GM23338 (cell line): ENCODE data around the gene BCAS3. TPM values are rescaled to one million over a fixed set of nuclear protein-coding genes. Genes with fewer than 3 reads are reported as not detected.
A peak's percentile ranks its signal among the peaks of the same experiment; 100 is the strongest.

Source experiments
- ATAC-seq: fragments of 200-7000 bp; cut with Tn5 transposase; 3 replicates; pipeline ENCODE4 v1.9.1; 2020
- DNase-seq: peaks from one replicate; pipeline ENCODE4 v3.0.0-alpha.2; 2015; ENCODE audit warnings: low spot score
- H2AFZ ChIP-seq: fragments of 200-600 bp; sonication (generic); 2 replicates; pipeline ENCODE4 v1.8.0; 2016; ENCODE audit warnings: antibody characterized with exemption, mild to moderate bottlenecking, moderate library complexity
- H3F3A ChIP-seq: fragments of 200-600 bp; sonication (generic); replicated peaks from 2 replicates; pipeline ENCODE4 v1.8.0; 2017; ENCODE audit warnings: antibody characterized with exemption, mixed run types, low read depth
- H3K27ac ChIP-seq: fragments of 200-600 bp; sonication (generic); 2 replicates; pipeline ENCODE4 v1.6.1; 2016; ENCODE audit warnings: low read depth
- H3K27me3 ChIP-seq: fragments of 200-600 bp; sonication (generic); 2 replicates; pipeline ENCODE4 v1.8.0; 2016; ENCODE audit warnings: mild to moderate bottlenecking, mixed run types, moderate library complexity; ENCODE audit not compliant: insufficient read depth
- H3K36me3 ChIP-seq: fragments of 200-600 bp; sonication (generic); 2 replicates; pipeline ENCODE4 v1.8.0; 2016; ENCODE audit warnings: mild to moderate bottlenecking; ENCODE audit not compliant: insufficient read depth
- H3K4me1 ChIP-seq: fragments of 200-600 bp; sonication (generic); 2 replicates; pipeline ENCODE4 v1.8.0; 2016; ENCODE audit warnings: mild to moderate bottlenecking, moderate library complexity; ENCODE audit not compliant: insufficient read depth
- H3K4me2 ChIP-seq: fragments of 200-600 bp; sonication (generic); 2 replicates; pipeline ENCODE4 v1.7.1; 2017; ENCODE audit warnings: mixed run types
- H3K4me3 ChIP-seq: fragments of 200-600 bp; sonication (generic); 2 replicates; pipeline ENCODE4 v1.6.1; 2016; ENCODE audit warnings: mixed run types
- H3K79me2 ChIP-seq: fragments of 200-600 bp; sonication (generic); replicated peaks from 2 replicates; pipeline ENCODE4 v1.8.0; 2017; ENCODE audit warnings: mild to moderate bottlenecking; ENCODE audit not compliant: insufficient read depth
- H3K9me2 ChIP-seq: fragments of 200-600 bp; sonication (generic); 2 replicates; pipeline ENCODE4 v1.8.0; 2017; ENCODE audit not compliant: insufficient read depth
- H4K20me1 ChIP-seq: fragments of 200-600 bp; sonication (generic); replicated peaks from 2 replicates; pipeline ENCODE4 v1.8.0; 2017; ENCODE audit warnings: mild to moderate bottlenecking; ENCODE audit not compliant: insufficient read depth
- H3K27ac Mint-ChIP-seq: 2 replicates; pipeline ENCODE4 v1.8.0; 2020; ENCODE audit warnings: inconsistent platforms, mild to moderate bottlenecking, moderate library complexity, mixed read lengths
- H3K27me3 Mint-ChIP-seq: 3 replicates; pipeline ENCODE4 v1.8.0; 2022; ENCODE audit warnings: low read depth, mild to moderate bottlenecking, moderate library complexity, mixed read lengths, inconsistent platforms; ENCODE audit not compliant: insufficient read depth, poor library complexity
- H3K36me3 Mint-ChIP-seq: 3 replicates; pipeline ENCODE4 v1.8.0; 2021; ENCODE audit warnings: low read depth, mild to moderate bottlenecking, inconsistent platforms, moderate library complexity, mixed read lengths
- H3K4me1 Mint-ChIP-seq: 3 replicates; pipeline ENCODE4 v1.8.0; 2020; ENCODE audit warnings: mild to moderate bottlenecking, inconsistent platforms, mixed read lengths
- H3K4me3 Mint-ChIP-seq: 3 replicates; pipeline ENCODE4 v1.8.0; 2021; ENCODE audit warnings: moderate library complexity, mild to moderate bottlenecking, inconsistent platforms, mixed read lengths
- H3K9me3 Mint-ChIP-seq: 3 replicates; pipeline ENCODE4 v1.8.0; 2020; ENCODE audit warnings: moderate library complexity, mild to moderate bottlenecking, inconsistent platforms, mixed read lengths
- CREB1 ChIP-seq: fragments of 250-450 bp; sonication (Bioruptor Pico); IDR thresholded peaks from 2 replicates; pipeline ENCODE4 v1.5.0; 2020; ENCODE audit warnings: low read depth, mild to moderate bottlenecking, moderate library complexity
- CTCF ChIP-seq, 2 experiments: fragments of 200-600 bp in 1 of 2; sonication (generic) in 1 of 2; conservative IDR thresholded peaks; 2 replicates each; pipeline versions ENCODE4 v1.5.1 to v1.6.1; 2016 to 2017; ENCODE audit warnings: antibody characterized with exemption in 2 of 2, low read depth in 2 of 2, mild to moderate bottlenecking in 2 of 2, moderate library complexity in 1 of 2
- ETS1 ChIP-seq: IDR thresholded peaks from 2 replicates; pipeline ENCODE4 v1.6.1; 2016; ENCODE audit warnings: antibody characterized with exemption
- EZH2 ChIP-seq: fragments of 200-600 bp; sonication (generic); IDR thresholded peaks from one replicate; pipeline ENCODE4 v1.8.0; 2017; ENCODE audit warnings: antibody characterized with exemption, mild to moderate bottlenecking, low read depth; ENCODE audit not compliant: unreplicated experiment
- EZH2phosphoT487 ChIP-seq: fragments of 200-600 bp; sonication (generic); IDR thresholded peaks from one replicate; pipeline ENCODE4 v1.8.1; 2018; ENCODE audit warnings: antibody characterized with exemption; ENCODE audit not compliant: unreplicated experiment
- JUNB ChIP-seq: IDR thresholded peaks from one replicate; pipeline ENCODE4 v1.6.1; 2016; ENCODE audit warnings: antibody characterized with exemption; ENCODE audit not compliant: unreplicated experiment
- NANOG ChIP-seq: IDR thresholded peaks from 2 replicates; pipeline ENCODE4 v1.6.1; 2016; ENCODE audit warnings: antibody characterized with exemption, borderline replicate concordance
- POLR2AphosphoS5 ChIP-seq: IDR thresholded peaks from 2 replicates; pipeline ENCODE4 v1.6.1; 2016; ENCODE audit warnings: antibody characterized with exemption, low read depth
- ZNF114 ChIP-seq: fragments of 250-450 bp; sonication (Bioruptor Pico); IDR thresholded peaks from 2 replicates; pipeline ENCODE4 v1.5.0; 2020; ENCODE audit warnings: mild to moderate bottlenecking, moderate library complexity
- polyA plus RNA-seq: library from polyadenylated mRNA; unstranded; fragments of >200 nt; fragmentation: Nextera tagmentation; extraction: Ambion mirVana; gene quantifications from 2 replicates; pipeline ENCODE4 v1.2.1, GENCODE V29; 2016
- total RNA-seq: library from RNA; depleted of rRNA; stranded (reverse); fragments of >200 nt; shearing (Covaris generic); gene quantifications from 2 replicates; pipeline ENCODE4 v1.2.3, GENCODE V29; 2014

The BCAS3 gene
- total and polyA plus RNA-seq, 2 experiments from 2014 or later, result 8.2 to 28.0 TPM

- peaks cover 97% of the 10 kb centered on the region for H3K27me3 ChIP-seq
- H3K4me1 ChIP-seq, result peaks cover 1% of the 10 kb centered on the region; the same call in 1 of the 2 replicates
- H4K20me1 ChIP-seq, result peaks cover 17% of the 10 kb centered on the region
- Mint-ChIP-seq H3K4me3 (no peak overlapping the region), H3K36me3 (no peaks in the 10 kb centered on the region; the same call in 2 of the 3 replicates), H3K4me1 (peaks cover 19% of the 10 kb centered on the region), H3K27me3 (peaks cover 78% of the 10 kb centered on the region), H3K9me3 (peaks cover 8% of the 10 kb centered on the region; the same call in 2 of the 3 replicates), H3K27ac (no peak overlapping the region)
- H3K36me3 ChIP-seq, result no peaks in the 10 kb centered on the region
- TF ChIP-seq EZH2phosphoT487, result no peak
- no peak for TF ChIP-seq POLR2AphosphoS5
- TF ChIP-seq ETS1, result no peak
- TF ChIP-seq EZH2, result peak; percentile 83
- no peaks in the 10 kb centered on the region for H3F3A ChIP-seq
- H3K4me2 ChIP-seq, result peak overlapping the region; percentile 76; the same call in 1 of the 2 replicates
- ATAC-seq (peak; percentile 1), DNase-seq (no peak)
- H3K4me3 ChIP-seq, result peak overlapping the region; percentile 47
- no peak overlapping the region for H2AFZ ChIP-seq
- H3K79me2 ChIP-seq, result no peaks in the 10 kb centered on the region
- no peaks in the 10 kb centered on the region for H3K9me2 ChIP-seq
- H3K27ac ChIP-seq, result no peak overlapping the region
These were observed 719.0 kb downstream of the BCAS3 start for GRCh38 chr17:61396586-61397085.

GRCh38 chr17:61397086-61397842 lies 719.6 kb downstream of the BCAS3 start:
- Histone ChIP-seq H3K4me2 (peak overlapping the region; percentile 76; the same call in 1 of the 2 replicates), H3K79me2 (no peaks in the 10 kb centered on the region), H3K27ac (no peak overlapping the region), H3K4me3 (peak overlapping the region; percentile 47), H3K36me3 (no peaks in the 10 kb centered on the region), H3K4me1 (peaks cover 4% of the 10 kb centered on the region; the same call in 1 of the 2 replicates), H4K20me1 (peaks cover 17% of the 10 kb centered on the region), H2AFZ (no peak overlapping the region), H3K27me3 (peaks cover 100% of the 10 kb centered on the region), H3K9me2 (no peaks in the 10 kb centered on the region), H3F3A (no peaks in the 10 kb centered on the region)
- H3K4me3 Mint-ChIP-seq, result 0 out of 3 replicates have a peak overlapping the region, but pooled peaks have one; percentile 69
- peak; percentile 17 for ATAC-seq
- peak; percentile 67 for DNase-seq
- TF ChIP-seq EZH2 (peak; percentile 37), ETS1 (no peak)
- no peaks in the 10 kb centered on the region; the same call in 2 of the 3 replicates for H3K36me3 Mint-ChIP-seq
- H3K4me1 Mint-ChIP-seq, result peaks cover 19% of the 10 kb centered on the region
- no peak overlapping the region for H3K27ac Mint-ChIP-seq
- peaks cover 85% of the 10 kb centered on the region for H3K27me3 Mint-ChIP-seq
- H3K9me3 Mint-ChIP-seq, result peaks cover 8% of the 10 kb centered on the region; the same call in 2 of the 3 replicates

- Histone ChIP-seq H3K9me2 (no peaks in the 10 kb centered on the region), H3K4me1 (peaks cover 15% of the 10 kb centered on the region; the same call in 1 of the 2 replicates), H3K79me2 (no peaks in the 10 kb centered on the region), H3K36me3 (no peaks in the 10 kb centered on the region), H3K27ac (no peak overlapping the region), H3K4me2 (peak overlapping the region; percentile 75), H2AFZ (no peak overlapping the region; the same call in 1 of the 2 replicates), H3F3A (peaks cover 4% of the 10 kb centered on the region; the same call in 1 of the 2 replicates), H4K20me1 (peaks cover 22% of the 10 kb centered on the region), H3K27me3 (peaks cover 100% of the 10 kb centered on the region), H3K4me3 (peak overlapping the region; percentile 53)
- Mint-ChIP-seq H3K27ac (no peak overlapping the region), H3K27me3 (peaks cover 89% of the 10 kb centered on the region), H3K36me3 (peaks cover 3% of the 10 kb centered on the region; the same call in 1 of the 3 replicates), H3K9me3 (peaks cover 11% of the 10 kb centered on the region; the same call in 2 of the 3 replicates), H3K4me1 (peaks cover 32% of the 10 kb centered on the region), H3K4me3 (peak overlapping the region; percentile 69)
- DNase-seq (no peak), ATAC-seq (no peak)
- TF ChIP-seq CTCF (conservative IDR thresholded peaks at IDR 0.05; ENCODE audit: low read depth in 2 of 2) (no peak), ZNF114 (CRISPR knock-in tag) (no peak), JUNB (no peak), EZH2phosphoT487 (peak; percentile 74), NANOG (no peak), CREB1 (no peak)
These were observed 721.1 kb downstream of the BCAS3 start for GRCh38 chr17:61398721-61399130.
